Keratinocyte (primary cell): ENCODE measurements around the gene RBM26. TPM values are rescaled to one million over a fixed set of nuclear protein-coding genes. Genes with fewer than 3 reads are reported as not detected.

Source experiments
- DNase-seq: peaks from one replicate; pipeline ENCODE4 v3.0.0-alpha.2; 2011; ENCODE audit warnings: low read depth, missing footprints, low spot score
- FAIRE-seq: peaks from 2 replicates; lab custom pipeline; 2011; peaks lifted over from hg19 to GRCh38; lab: Jason Lieb, UNC
- H2AFZ ChIP-seq: 2 replicates; pipeline ENCODE4 v1.6.0; 2012; ENCODE audit warnings: low read length, control low read depth, inconsistent platforms; ENCODE audit not compliant: control insufficient read depth
- H3K27ac ChIP-seq: 2 replicates; pipeline ENCODE4 v1.5.1; 2011; ENCODE audit warnings: low read length; ENCODE audit not compliant: control insufficient read depth, insufficient read depth
- H3K27me3 ChIP-seq: 3 replicates; pipeline ENCODE4 v1.6.0; 2011; ENCODE audit warnings: low read length; ENCODE audit not compliant: control insufficient read depth, insufficient read depth; ENCODE audit errors: extremely low read depth
- H3K36me3 ChIP-seq, 2 experiments: 2 replicates in 1 of 2; 3 replicates in 1 of 2; pipeline ENCODE4 v1.5.1; 2011; ENCODE audit warnings: low read length in 2 of 2, mild to moderate bottlenecking in 1 of 2; ENCODE audit not compliant: control insufficient read depth in 2 of 2, insufficient read depth in 2 of 2; ENCODE audit errors: extremely low read depth in 1 of 2
- H3K4me1 ChIP-seq: 3 replicates; pipeline ENCODE4 v1.5.1; 2011; ENCODE audit warnings: low read length; ENCODE audit not compliant: control insufficient read depth, insufficient read depth; ENCODE audit errors: extremely low read depth
- H3K4me2 ChIP-seq: 3 replicates; pipeline ENCODE4 v1.6.0; 2011; ENCODE audit warnings: low read depth, low read length; ENCODE audit not compliant: control insufficient read depth, insufficient read depth; ENCODE audit errors: extremely low read depth
- H3K4me3 ChIP-seq, 3 experiments: fragments of 200-600 bp in 1 of 3; sonication (generic) in 1 of 3; 2 replicates in 2 of 3; 3 replicates in 1 of 3; pipeline ENCODE4 v1.5.1; 2011 to 2016; ENCODE audit warnings: low read length in 3 of 3, mild to moderate bottlenecking in 3 of 3, control low read depth in 2 of 3, inconsistent platforms in 1 of 3, low read depth in 1 of 3, mixed read lengths in 1 of 3, mixed run types in 1 of 3, moderate library complexity in 1 of 3; ENCODE audit not compliant: control insufficient read depth in 2 of 3, insufficient read depth in 2 of 3; ENCODE audit errors: extremely low read depth in 1 of 3
- H3K79me2 ChIP-seq: 2 replicates; pipeline ENCODE4 v1.6.0; 2012; ENCODE audit warnings: low read length; ENCODE audit not compliant: control insufficient read depth, insufficient read depth
- H3K9ac ChIP-seq: 3 replicates; pipeline ENCODE4 v1.6.0; 2011; ENCODE audit warnings: low read length; ENCODE audit not compliant: control insufficient read depth, insufficient read depth; ENCODE audit errors: extremely low read depth
- H3K9me1 ChIP-seq: 3 replicates; pipeline ENCODE4 v1.6.0; 2011; ENCODE audit warnings: low read length; ENCODE audit not compliant: control insufficient read depth, insufficient read depth; ENCODE audit errors: extremely low read depth
- H3K9me3 ChIP-seq: 2 replicates; pipeline ENCODE4 v1.5.1; 2012; ENCODE audit warnings: low read depth, low read length; ENCODE audit not compliant: control insufficient read depth
- H4K20me1 ChIP-seq: 3 replicates; pipeline ENCODE4 v1.6.0; 2011; ENCODE audit warnings: low read length; ENCODE audit not compliant: control insufficient read depth, insufficient read depth; ENCODE audit errors: extremely low read depth
- CTCF ChIP-seq, 3 experiments: IDR thresholded peaks in 1 of 3; conservative IDR thresholded peaks in 1 of 3; optimal IDR thresholded peaks in 1 of 3; 2 replicates in 2 of 3; 3 replicates in 1 of 3; pipeline versions ENCODE3 to v1.5.1; 2011; ENCODE audit warnings: low read length in 3 of 3, mild to moderate bottlenecking in 3 of 3, moderate library complexity in 2 of 3, control low read depth in 1 of 3, inconsistent platforms in 1 of 3; ENCODE audit not compliant: insufficient read depth in 2 of 3; ENCODE audit errors: extremely low read depth in 1 of 3
- EZH2 ChIP-seq: IDR thresholded peaks from one replicate; pipeline ENCODE4 v1.6.1; 2012; ENCODE audit warnings: inconsistent platforms, mild to moderate bottlenecking, low read length, moderate library complexity
- dilution Hi-C: fragments of 300-500 bp; cut with MboI; formaldehyde crosslinking; loops from one replicate; pipeline ENCODE4 v1.7.0; 2020; ENCODE audit warnings: low sequenced_read_pairs; ENCODE audit not compliant: extremely low pct_ligation_motif_present
- polyA plus RNA-seq, 5 experiments: library from polyadenylated mRNA; depleted of rRNA in 3 of 5; stranded (reverse) in 3 of 5; stranded (forward) in 1 of 5; unstranded in 1 of 5; fragments of >200 nt; gene quantifications; 1 replicate in 1 of 5; 2 replicates in 3 of 5; 3 replicates in 1 of 5; pipeline versions ENCODE4 v1.2.1 to v1.2.3, GENCODE V29; 2011 to 2012; ENCODE audit warnings: missing spikeins in 2 of 5, low read depth in 1 of 5, low replicate concordance in 1 of 5

The RBM26 gene
- polyA plus RNA-seq, 1 donor (not counting 4 experiments of a cell fraction or from before 2014, with no cell fraction given): 28.4 TPM

DNA sequence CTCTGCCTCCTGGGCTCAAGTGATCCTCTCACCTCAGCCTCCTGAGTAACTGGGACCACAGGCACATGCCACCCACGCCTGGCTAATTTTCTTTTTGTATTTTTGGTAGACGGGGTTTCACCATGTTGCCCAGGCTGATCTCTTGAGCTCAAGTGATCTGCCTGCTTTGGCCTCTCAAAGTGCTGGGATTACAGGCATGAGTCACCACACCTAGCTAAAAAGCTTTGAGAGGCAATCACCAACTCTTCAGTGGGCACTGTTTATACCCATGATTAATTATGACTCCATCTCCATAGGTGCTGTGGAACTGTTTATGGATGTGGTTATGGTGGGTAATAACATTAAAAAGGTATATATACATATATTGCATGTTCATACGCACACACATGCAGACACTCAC, 7.5 kb upstream of the RBM26 start:
- no peaks in the 10 kb centered on the region for H4K20me1 ChIP-seq
- no peak for FAIRE-seq
- dilution Hi-C loops: no loop called here

GRCh38 chr13:79409828-79410227, 3.8 kb upstream of the RBM26 start:
- H3K4me1 ChIP-seq: peaks cover 11% of the 10 kb centered on the region
- DNase-seq (no peak), FAIRE-seq (no peak)
- H3K9me3 ChIP-seq: no peaks in the 10 kb centered on the region
- TF ChIP-seq CTCF (optimal IDR thresholded peaks at IDR 0.05 in 1 of 3, IDR thresholded peaks at IDR 0.05 in 1 of 3, conservative IDR thresholded peaks at IDR 0.05 in 1 of 3; ENCODE audit: extremely low read depth in 1 of 3, insufficient read depth in 2 of 3, low read length in 3 of 3) (no peak), EZH2 (no peak)
- H3K79me2 ChIP-seq: peaks cover 24% of the 10 kb centered on the region
- H2AFZ ChIP-seq: no peak overlapping the region
- H3K4me2 ChIP-seq: no peak overlapping the region
- dilution Hi-C loops: no loop called here
- no peak overlapping the region for H3K27ac ChIP-seq
- H3K36me3 ChIP-seq: no peaks in the 10 kb centered on the region
- no peak overlapping the region for H3K9ac ChIP-seq
- no peaks in the 10 kb centered on the region for H3K9me1 ChIP-seq
- no peaks in the 10 kb centered on the region for H4K20me1 ChIP-seq
- H3K4me3 ChIP-seq: no peak overlapping the region
- H3K27me3 ChIP-seq: no peaks in the 10 kb centered on the region

More for the DNA sequence above, 7.5 kb upstream of the RBM26 start:
- Histone ChIP-seq H3K4me3 (no peak overlapping the region), H3K9ac (no peak overlapping the region), H3K27me3 (no peaks in the 10 kb centered on the region), H3K4me1 (no peaks in the 10 kb centered on the region), H3K79me2 (no peaks in the 10 kb centered on the region), H3K9me1 (no peaks in the 10 kb centered on the region), H2AFZ (no peak overlapping the region), H3K27ac (no peak overlapping the region), H3K36me3 (no peaks in the 10 kb centered on the region), H3K4me2 (no peak overlapping the region), H3K9me3 (no peaks in the 10 kb centered on the region)
- no peak for DNase-seq
- TF ChIP-seq EZH2: no peak
- no peak for TF ChIP-seq CTCF (optimal IDR thresholded peaks at IDR 0.05 in 1 of 3, IDR thresholded peaks at IDR 0.05 in 1 of 3, conservative IDR thresholded peaks at IDR 0.05 in 1 of 3; ENCODE audit: extremely low read depth in 1 of 3, insufficient read depth in 2 of 3, low read length in 3 of 3)
